H1 (cell line): ENCODE data around the gene ARSA. TPM values are rescaled to one million over a fixed set of nuclear protein-coding genes. Genes with fewer than 3 reads are reported as not detected.

ENCODE experiments used
- BACH1 ChIP-seq: IDR thresholded peaks from 2 replicates; pipeline ENCODE4 v1.6.1; 2012; ENCODE audit warnings: low read length, improper control_type of control experiment
- CREB1 ChIP-seq: IDR thresholded peaks from 2 replicates; pipeline ENCODE4 v1.6.1; 2012; ENCODE audit warnings: inconsistent platforms
- FOSL1 ChIP-seq: IDR thresholded peaks from 2 replicates; pipeline ENCODE4 v1.6.1; 2011; ENCODE audit warnings: mild to moderate bottlenecking, low read depth, low read length, moderate library complexity; ENCODE audit not compliant: insufficient read depth
- KDM5A ChIP-seq: fragments of 200-600 bp; IDR thresholded peaks from 2 replicates; pipeline ENCODE4 v1.7.1; 2012; ENCODE audit warnings: mild to moderate bottlenecking, low read length, inconsistent platforms, mixed read lengths
- RBBP5 ChIP-seq: IDR thresholded peaks from 2 replicates; pipeline ENCODE4 v1.7.1; 2012; ENCODE audit warnings: low read depth, mild to moderate bottlenecking, inconsistent platforms, low read length, moderate library complexity, borderline replicate concordance
- TAF1 ChIP-seq: IDR thresholded peaks from 2 replicates; pipeline ENCODE4 v1.6.1; 2011; ENCODE audit warnings: mild to moderate bottlenecking, low read depth, low read length
- polyA plus RNA-seq, 7 experiments: library from polyadenylated mRNA; depleted of rRNA in 3 of 7; stranded (reverse) in 5 of 7; unstranded in 2 of 7; fragments of >200 nt in 5 of 7; fragments of 200-250 nt in 2 of 7; gene quantifications; 1 replicate in 5 of 7; 2 replicates in 1 of 7; 4 replicates in 1 of 7; pipeline versions ENCODE4 v1.2.1 to v1.2.3, GENCODE V29; 2011 to 2013; ENCODE audit warnings: missing spikeins in 2 of 7, mixed read lengths in 2 of 7
- total RNA-seq: library from RNA; stranded (reverse); fragmentation: NEBNext Ultra II Directional; extraction: Animal tissue kit (Norgen Biotek cat#: 25700); gene quantifications from 2 replicates; pipeline ENCODE4 v1.2.1, GENCODE V29; 2021

ARSA gene
- total and polyA plus RNA-seq, 2 of the 8 experiments (the other 6 are each of a cell fraction or from before 2014, with no cell fraction given) = 9.8 to 10.1 TPM

DNA sequence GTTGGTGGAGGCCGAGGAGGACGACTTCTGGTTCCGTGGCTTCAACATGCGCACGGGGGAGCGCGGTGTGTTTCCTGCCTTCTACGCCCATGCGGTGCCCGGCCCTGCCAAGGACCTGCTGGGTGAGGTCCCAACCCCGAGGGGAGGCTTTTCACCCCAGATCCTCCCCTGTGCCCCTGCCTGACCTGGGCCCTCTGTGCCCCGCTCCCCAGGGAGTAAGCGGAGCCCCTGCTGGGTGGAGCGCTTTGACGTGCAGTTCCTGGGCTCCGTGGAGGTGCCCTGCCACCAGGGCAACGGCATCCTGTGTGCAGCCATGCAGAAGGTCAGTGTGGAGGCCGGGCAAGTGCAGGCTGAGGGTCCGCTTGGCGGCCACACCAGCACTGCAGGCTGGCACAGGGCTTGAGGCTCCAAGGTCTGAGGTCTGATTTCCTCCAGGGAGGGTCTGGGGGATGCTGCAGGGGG, 22.3 kb downstream of the ARSA start (continued):
- TF ChIP-seq CREB1 (no peak), KDM5A (no peak), TAF1 (no peak), FOSL1 (no peak), RBBP5 (no peak), BACH1 (no peak)
